HG03103 (cell line): ENCODE data around the gene BAZ2B.

Experiments
- ATAC-seq: cut with Tn5 transposase; IDR thresholded peaks from one replicate; pipeline ENCODE4 v1.9.1; 2021; ENCODE audit warnings: low read depth; ENCODE audit not compliant: unreplicated experiment

Gene BAZ2B

DNA sequence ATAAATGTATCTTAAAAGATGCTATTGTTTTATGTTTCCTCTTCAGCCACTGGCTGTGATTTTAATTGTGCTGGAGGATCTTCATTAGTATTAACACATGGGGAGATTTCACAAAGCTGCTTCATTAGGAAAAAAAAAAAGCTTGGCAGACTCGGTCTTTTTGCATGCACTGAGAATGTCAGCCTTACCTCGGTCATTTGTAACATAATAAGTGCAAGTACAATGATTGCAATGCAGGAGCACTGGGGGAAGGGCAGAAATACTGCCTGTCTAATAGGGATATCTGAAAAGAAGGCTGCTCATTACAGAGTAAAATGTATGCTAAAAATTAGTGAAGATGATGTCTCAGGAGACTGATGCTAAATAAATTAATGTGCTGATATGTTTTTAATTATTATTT, 1.3 kb upstream of the BAZ2B start:
- no peak for ATAC-seq

DNA sequence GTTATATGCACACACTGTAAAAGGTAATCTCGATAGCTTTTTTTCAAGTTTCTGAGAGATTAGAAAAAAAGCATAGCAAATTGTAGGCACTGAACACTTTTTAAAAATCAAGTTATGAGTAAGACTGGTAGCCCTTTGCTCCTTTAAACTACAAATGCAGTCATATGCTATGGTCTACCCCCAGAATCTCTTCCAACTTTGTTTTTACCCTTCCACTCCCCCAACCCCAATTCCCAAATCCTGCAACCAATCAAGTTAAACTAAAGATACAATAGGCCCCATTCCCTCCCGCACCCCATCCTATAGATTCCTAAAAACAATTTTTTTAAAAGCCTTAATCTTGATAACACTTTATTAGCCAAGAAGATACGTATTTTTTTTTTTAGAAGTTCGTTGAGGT, 752 bp upstream of the BAZ2B start:
- ATAC-seq: no peak

DNA sequence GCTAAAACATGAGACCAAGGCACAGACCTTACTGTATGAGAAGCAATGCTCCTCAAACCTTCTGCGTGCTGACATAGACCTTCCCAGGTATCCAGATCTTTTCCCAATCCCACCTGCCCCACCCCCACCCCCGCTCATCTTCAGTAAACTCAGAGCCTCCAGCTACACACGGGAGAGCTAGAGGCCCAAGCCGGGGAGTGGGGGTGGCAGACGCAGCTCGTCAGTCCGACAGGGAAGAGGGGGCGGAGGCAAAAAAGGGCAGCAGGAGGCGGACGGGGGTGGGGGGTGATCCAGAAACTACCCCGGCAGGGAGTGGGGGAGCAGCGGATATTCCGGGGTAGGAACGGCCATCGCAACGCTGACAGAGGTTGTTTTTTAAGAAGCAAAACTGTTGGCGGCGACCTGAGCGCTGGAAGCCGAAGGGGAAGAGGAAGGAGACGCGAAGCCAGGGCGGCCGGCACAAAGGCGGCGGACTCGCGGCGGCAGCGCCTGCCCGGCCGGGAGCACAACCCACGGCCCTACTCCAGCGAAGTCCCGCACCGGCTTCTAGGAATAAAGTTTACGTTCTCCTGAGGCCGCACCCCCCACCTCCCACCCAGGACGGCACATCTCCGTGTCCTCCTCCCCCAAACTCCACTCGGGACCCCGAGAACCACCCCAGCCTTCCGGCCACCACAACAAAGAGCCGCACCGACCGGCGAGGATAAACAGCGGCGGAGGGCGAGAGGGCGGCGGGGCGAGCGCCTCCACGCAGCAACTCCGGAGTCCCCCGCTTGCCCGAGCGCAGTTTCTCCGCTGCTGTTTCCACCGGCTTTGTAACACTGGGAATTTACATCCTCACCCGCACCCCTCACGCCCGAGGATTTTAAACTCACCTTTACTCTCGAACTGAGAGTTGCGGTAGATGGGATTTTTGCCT, 722 bp downstream of the BAZ2B start:
- peak; percentile 55 for ATAC-seq

- ATAC-seq: no peak
Observed at GRCh38 chr2:159614534-159615366, 1.6 kb downstream of the BAZ2B start.

- no peak for ATAC-seq
Observed at GRCh38 chr2:159613651-159614285, 2.6 kb downstream of the BAZ2B start.

- ATAC-seq: no peak
Observed at GRCh38 chr2:159613091-159613490, 3.3 kb downstream of the BAZ2B start.

DNA sequence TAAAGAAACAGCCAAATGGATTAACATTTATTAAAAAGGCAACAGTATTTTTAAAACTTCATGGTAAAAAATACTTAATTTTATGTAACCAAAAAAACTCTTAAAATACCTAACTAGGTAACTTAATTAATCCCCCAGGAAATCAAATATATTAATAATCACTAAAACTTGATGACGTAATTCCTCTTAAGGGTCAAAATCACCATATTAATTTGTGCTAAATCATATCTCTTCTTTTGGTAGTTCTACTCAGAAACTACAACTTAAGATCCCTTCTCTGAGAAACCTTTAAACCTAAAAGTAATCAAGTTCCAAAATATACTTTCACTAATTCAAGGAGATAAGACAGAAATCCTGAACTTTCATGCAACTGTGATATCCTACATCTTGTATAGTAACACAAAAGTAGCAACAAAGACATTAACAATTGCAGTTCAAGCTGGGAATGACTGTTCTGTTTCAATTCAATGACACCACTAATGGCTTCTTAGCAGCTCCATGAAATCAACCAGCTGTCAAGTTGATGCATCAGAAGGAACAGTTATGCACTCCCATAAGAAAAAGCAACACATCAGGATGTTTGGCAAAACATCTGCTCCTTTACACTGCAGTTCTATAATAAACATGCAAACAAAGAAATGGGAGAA, 4.0 kb downstream of the BAZ2B start:
- ATAC-seq: no peak

- no peak for ATAC-seq
Observed at GRCh38 chr2:159609811-159610549, 6.4 kb downstream of the BAZ2B start.

DNA sequence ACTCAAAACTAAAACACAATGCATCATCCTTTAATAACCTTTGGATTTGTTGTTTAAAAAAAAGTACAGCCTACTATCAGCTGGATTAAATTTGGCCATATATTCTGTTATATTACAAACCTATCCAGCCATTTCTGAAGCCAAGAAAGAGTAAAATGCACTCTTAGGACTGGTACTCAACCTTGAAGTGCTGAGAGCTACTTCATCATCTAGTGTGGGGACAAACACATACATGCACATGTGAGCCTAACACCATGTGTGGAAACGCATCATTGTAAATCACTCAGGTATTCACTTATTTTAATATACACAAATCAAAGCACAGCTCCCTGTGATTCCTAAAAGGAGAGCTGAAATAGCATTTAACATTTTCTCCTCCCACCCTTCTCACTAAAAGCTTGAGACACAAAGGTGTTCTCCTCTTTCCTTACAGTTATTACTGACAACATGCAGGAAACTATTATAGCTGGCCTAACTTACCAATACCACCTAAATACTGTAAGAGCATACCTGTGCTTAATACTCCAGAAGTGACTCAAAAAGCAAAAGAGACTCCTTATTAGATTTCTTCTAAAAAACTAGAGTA, 7.5 kb downstream of the BAZ2B start:
- no peak for ATAC-seq

DNA sequence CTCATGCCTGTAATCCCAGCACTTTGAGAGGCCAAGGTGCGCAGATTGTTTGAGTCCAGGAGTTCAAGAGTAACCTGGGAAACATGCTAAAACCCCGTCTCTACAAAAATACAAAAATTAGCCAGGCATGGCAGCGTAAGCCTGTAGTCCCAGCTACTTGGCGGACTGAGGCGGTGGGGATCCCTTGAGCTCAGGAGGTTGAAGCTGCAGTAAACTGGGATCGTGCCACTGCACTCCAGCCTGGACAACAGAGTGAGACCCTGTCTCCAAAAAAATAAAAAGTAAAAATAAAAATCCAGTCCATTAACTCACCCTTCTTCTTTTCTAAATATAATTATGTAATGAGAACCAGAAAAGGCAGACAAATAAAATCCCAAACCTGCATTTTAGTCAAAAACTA, 8.2 kb downstream of the BAZ2B start:
- ATAC-seq: no peak

GRCh38 chr2:159606287-159606686, 10.1 kb downstream of the BAZ2B start:
- no peak for ATAC-seq

DNA sequence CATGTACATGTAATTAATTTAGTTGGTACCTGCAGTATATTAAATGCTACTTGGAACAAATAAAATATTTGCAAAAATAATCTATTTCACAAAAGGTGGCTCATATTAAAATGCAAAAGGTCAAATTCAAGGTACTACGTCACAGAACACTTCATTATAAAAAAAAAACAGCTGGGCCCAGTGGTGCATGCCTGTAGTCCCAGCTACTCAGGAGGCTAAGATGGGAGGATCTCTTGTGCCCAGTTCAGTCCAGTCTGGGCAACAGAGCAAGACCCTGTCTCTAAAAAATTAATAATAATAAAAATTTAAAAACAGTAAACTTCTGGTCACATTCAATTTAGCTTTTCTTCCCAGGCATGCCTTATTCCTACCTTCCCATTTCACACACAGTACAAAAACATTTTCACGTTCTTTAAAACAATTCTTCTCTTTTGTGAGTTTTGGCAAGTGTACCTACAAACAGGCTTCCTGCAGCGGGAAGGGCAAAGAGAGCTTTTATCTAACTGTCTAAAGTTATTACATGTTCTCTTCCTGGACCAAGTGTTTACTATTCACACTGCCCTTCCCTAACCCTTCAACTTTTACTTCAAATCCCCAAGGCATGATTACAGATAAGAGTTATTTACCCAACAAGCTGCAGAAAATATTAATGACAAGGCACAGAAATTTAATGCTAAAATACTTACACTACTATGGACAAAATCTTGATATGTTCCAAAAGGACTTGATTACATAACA, 10.7 kb downstream of the BAZ2B start:
- no peak for ATAC-seq

DNA sequence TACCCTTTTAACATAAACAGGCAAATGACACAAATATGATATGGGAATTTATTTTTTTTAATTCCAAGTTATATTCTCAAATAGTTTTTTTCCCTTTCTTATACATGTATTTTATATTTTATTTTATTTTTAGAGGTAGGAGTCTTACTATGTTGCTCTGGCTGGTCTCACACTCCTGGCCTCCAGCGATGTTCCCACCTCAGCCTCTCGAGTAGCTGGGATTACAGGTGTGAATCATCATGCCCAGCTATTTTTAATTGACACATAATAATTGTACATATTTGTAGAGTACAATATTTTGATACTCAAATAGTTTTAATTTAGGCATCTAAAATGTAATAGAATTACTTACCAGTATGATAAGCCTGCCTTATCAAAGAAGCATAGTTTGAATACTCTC, 12.2 kb downstream of the BAZ2B start:
- ATAC-seq: no peak

DNA sequence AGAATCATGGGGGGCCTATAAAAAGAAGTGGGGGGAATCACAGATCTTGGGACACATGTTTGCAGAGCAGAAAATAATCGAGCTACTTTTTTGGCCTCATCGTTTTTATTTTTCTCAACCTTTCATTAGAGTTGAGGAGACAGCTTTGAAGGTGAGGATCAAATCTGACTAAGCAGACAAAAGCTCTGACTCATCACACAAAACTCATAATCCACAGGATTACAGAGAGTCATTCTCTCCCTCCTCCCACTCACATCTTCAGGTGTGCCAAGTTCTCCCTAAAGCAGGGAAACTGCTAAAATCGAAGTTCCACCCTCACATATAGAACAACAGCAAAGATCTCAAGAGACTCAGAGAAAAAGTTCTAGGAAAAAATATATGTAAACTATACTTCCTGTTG, 15.6 kb downstream of the BAZ2B start:
- no peak for ATAC-seq

DNA sequence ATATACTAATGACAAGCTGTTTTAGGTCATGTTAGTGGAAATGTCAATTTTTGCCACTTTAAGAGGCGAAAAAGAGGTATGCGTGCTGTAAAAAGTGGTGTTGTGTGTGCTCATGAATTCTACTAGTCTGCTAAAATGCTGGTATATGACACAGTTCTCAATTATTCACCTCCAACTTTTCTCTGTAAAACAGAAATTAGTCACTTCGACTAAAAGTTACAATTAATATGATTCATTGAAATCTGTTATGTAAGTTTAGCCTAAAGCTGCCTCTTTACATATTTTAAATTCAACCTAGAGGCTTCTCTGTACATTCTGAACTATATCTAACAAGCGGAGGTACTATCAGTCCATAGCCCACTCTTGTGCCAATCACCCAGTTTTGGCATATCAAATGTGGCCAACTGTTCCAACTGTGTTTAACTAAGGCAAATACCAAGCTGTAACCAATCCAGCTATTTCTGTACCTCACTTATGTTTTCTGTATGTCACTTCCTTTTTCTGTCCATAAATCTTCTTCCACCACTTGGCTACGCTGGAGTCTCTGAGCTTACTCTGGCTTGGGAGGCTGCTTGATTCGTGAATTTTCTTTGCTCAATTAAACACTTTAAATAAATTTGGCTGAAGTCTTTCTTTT, 20.8 kb downstream of the BAZ2B start:
- no peak for ATAC-seq

DNA sequence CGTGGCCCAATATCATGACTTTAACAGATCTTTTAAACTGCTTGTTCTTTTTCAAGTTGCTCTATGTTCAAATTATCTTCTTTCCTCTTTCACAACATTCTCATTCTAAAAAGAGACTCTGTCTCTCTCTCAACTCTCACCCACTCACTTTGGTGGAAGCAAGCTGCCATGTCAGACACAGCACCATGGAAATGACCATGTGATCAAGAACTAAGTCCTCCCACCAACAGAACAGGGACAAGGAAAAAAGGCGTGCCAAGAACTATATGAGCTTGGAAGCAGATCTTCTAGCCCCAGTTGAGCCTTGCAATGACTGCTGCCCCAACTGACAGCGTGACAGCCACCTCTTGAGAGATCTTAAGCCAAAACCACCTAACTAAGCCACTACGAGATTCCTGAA, 23.9 kb downstream of the BAZ2B start:
- no peak for ATAC-seq

DNA sequence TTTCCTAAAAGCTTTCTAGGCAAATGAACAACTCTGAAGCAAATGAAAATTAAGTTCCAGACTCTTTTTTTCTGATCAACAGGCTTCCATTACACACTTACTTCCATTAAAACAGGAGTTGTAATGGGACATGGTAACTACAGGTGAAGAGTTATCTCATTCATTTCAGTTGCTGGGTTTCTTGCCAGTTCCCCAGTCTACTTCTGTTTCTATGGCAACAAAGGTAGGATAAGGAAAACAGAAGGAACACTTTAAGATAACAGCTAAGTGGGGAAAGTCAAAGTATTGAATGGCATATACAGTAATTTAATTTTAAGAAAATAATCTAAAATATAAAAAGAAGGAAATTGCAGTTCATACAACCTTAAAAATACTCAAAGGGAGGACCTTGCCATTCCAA, 25.1 kb downstream of the BAZ2B start:
- no peak for ATAC-seq

GRCh38 chr2:159589286-159589685, 27.1 kb downstream of the BAZ2B start:
- ATAC-seq: no peak

DNA sequence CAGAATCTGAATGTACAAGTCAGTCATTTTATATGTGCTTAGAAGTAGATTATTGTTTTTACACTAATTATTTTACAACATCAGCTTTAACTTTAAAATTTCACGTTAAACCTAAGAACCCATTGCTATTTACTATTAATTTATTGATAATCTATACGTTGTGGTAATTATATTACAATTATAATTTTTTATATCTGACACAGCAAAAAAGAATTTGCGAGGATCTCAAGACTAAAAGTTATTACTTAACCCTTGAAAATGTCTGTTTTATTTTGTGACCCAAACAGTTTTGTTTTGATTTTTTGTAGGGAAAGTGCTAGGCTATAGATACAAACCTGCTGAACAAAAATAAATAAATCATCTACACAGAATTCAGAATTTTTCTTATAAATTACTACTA, 30.3 kb downstream of the BAZ2B start:
- ATAC-seq: no peak
